Measurements from ENCODE around the gene KIF6.

- TF ChIP-seq POLR2A (IDR thresholded peaks at IDR 0.05) (no peak), CTCF (IDR thresholded peaks at IDR 0.05) (no peak)
These were observed 424.5 kb downstream of the KIF6 start for GRCh38 chr6:39300739-39301138.
